ENCODE measurements around the gene TSPAN1. TPM values are rescaled to one million over a fixed set of nuclear protein-coding genes. Genes with fewer than 3 reads are reported as not detected.

TSPAN1 gene
- polyA plus RNA-seq, 1 of the 3 experiments (the other 2 are of a cell fraction): 12.2 TPM

DNA sequence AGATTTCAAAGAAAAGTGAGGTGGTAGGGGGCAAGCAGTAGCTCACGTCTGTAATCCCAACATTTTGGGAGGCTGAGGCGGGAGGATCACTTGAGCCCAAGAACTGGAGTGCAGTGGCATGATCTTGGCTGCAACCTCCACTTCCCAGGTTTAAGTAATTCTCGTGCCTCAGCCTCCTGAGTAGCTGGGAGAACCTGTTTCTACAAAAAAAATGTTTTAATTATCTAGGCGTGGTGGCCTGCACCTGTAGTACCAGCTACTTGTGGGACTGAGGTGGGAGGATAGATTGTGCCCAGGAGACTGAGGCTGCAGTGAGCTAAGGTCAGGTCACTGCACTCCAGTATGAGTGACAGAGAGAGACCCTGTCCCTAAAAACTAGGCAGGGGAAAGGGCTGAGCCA is 2.6 kb upstream of the TSPAN1 start:
- no peaks in the 10 kb centered on the region for H3K9me3 ChIP-seq
- H3K4me1 ChIP-seq (ENCODE audit: control insufficient read depth in 1 of 2, insufficient read depth in 2 of 2, low read depth in 1 of 2, low read length in 1 of 2): peaks cover 7 to 9% of the 10 kb centered on the region in 2 experiments; a peak in 2 of 4 replicates
- H4K20me1 ChIP-seq (ENCODE audit: insufficient read depth): no peaks in the 10 kb centered on the region
- no peak overlapping the region for H2AFZ ChIP-seq (ENCODE audit: low read depth)
- no peaks in the 10 kb centered on the region for H3K27me3 ChIP-seq (ENCODE audit: insufficient read depth)
- no peak overlapping the region for H3K27ac ChIP-seq (ENCODE audit: low read depth in 2 of 2, low read length in 1 of 2)
- no peaks in the 10 kb centered on the region for H3K79me2 ChIP-seq (ENCODE audit: insufficient read depth)
- no peak for DNase-seq
- POLR2A ChIA-PET: interaction anchor here (2.1 kb wide), 1 partner anchor 40 kb away, joined by 8 read pairs; the partner anchor contains the start of gene PIK3R3
- H3K4me2 ChIP-seq: no peak overlapping the region
- WGBS (ENCODE audit: low lambda C conversion rate): 78% methylated on average over 4 of the region's 4 CpGs
- CTCF ChIA-PET: interaction anchor here (1.0 to 1.2 kb wide), 3 partner anchors 134 to 172 kb away, joined by 3 to 4 read pairs (median 3); no protein-coding TSS in a partner anchor
- TF ChIP-seq SIN3A (IDR thresholded peaks at IDR 0.05; ENCODE audit: borderline replicate concordance, low read depth, low read length): no peak
- no peak for TF ChIP-seq GATA2 (CRISPR knock-in tag; IDR thresholded peaks at IDR 0.05)
- TF ChIP-seq RAD21 (IDR thresholded peaks at IDR 0.05; ENCODE audit: low read length): no peak
- no peak for TF ChIP-seq RFX5 (IDR thresholded peaks at IDR 0.05; ENCODE audit: low read length)
- no peak overlapping the region for H3K9ac ChIP-seq
- no peak overlapping the region for H3K4me3 ChIP-seq (ENCODE audit: low read depth in 2 of 2, low read length in 1 of 2)
- H3F3A ChIP-seq (replicated peaks; ENCODE audit: insufficient read depth): peaks cover 1% of the 10 kb centered on the region
- no peaks in the 10 kb centered on the region for H3K36me3 ChIP-seq (replicated peaks in 1 of 2; ENCODE audit: control insufficient read depth in 1 of 2, insufficient read depth in 2 of 2, low read length in 1 of 2)
- no peaks in the 10 kb centered on the region for H3K9me2 ChIP-seq

GRCh38 chr1:46173361-46173856 is 1.5 kb upstream of the TSPAN1 start:
- H3K27me3 ChIP-seq (ENCODE audit: insufficient read depth): no peaks in the 10 kb centered on the region
- peak overlapping the region; percentile 53; the same call in 1 of the 2 replicates for H2AFZ ChIP-seq (ENCODE audit: low read depth)
- H3F3A ChIP-seq (replicated peaks; ENCODE audit: insufficient read depth): peaks cover 5% of the 10 kb centered on the region
- WGBS (ENCODE audit: low lambda C conversion rate): 17% methylated on average over 2 of the region's 4 CpGs
- H3K4me3 ChIP-seq (ENCODE audit: low read depth in 2 of 2, low read length in 1 of 2): no peak overlapping the region
- no peaks in the 10 kb centered on the region for H3K9me2 ChIP-seq
- TF ChIP-seq RXRA (IDR thresholded peaks at IDR 0.05; ENCODE audit: borderline replicate concordance, low read depth) (no peak), TAF1 (IDR thresholded peaks at IDR 0.05; ENCODE audit: borderline replicate concordance, low read depth, low read length) (no peak), EZH2phosphoT487 (IDR thresholded peaks at IDR 0.05; ENCODE audit: borderline replicate concordance, low read depth) (no peak), ELF1 (IDR thresholded peaks at IDR 0.05) (no peak), JUND (IDR thresholded peaks at IDR 0.05) (no peak), SIN3A (IDR thresholded peaks at IDR 0.05; ENCODE audit: borderline replicate concordance, low read depth, low read length) (no peak), SMC3 (IDR thresholded peaks at IDR 0.05; ENCODE audit: low read depth, low read length) (no peak), TEAD4 (IDR thresholded peaks at IDR 0.05; ENCODE audit: borderline replicate concordance, insufficient read depth) (no peak), PBX3 (IDR thresholded peaks at IDR 0.05) (no peak), REST (IDR thresholded peaks at IDR 0.05; ENCODE audit: low read depth, low read length) (no peak), NFIC (IDR thresholded peaks at IDR 0.05; ENCODE audit: borderline replicate concordance) (no peak)
- TF ChIP-seq, protein P1, sequence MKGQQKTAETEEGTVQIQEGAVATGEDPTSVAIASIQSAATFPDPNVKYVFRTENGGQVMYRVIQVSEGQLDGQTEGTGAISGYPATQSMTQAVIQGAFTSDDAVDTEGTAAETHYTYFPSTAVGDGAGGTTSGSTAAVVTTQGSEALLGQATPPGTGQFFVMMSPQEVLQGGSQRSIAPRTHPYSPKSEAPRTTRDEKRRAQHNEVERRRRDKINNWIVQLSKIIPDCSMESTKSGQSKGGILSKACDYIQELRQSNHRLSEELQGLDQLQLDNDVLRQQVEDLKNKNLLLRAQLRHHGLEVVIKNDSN (IDR thresholded peaks at IDR 0.05; ENCODE audit: borderline replicate concordance, low read depth): no peak
- ChIA-PET POLR2A (interaction anchor here (2.1 kb wide), 1 partner anchor 41 kb away, joined by 8 read pairs; the partner anchor contains the start of gene PIK3R3), CTCF (interaction anchor here (1.0 kb wide), 1 partner anchor 136 kb away, joined by 4 read pairs; no protein-coding TSS in a partner anchor)
- no peaks in the 10 kb centered on the region for H3K79me2 ChIP-seq (ENCODE audit: insufficient read depth)
- H3K27ac ChIP-seq (ENCODE audit: low read depth in 2 of 2, low read length in 1 of 2): no peak overlapping the region
- H3K4me2 ChIP-seq: no peak overlapping the region
- no peaks in the 10 kb centered on the region for H3K9me3 ChIP-seq
- no peaks in the 10 kb centered on the region for H3K36me3 ChIP-seq (replicated peaks in 1 of 2; ENCODE audit: control insufficient read depth in 1 of 2, insufficient read depth in 2 of 2, low read length in 1 of 2)
- H4K20me1 ChIP-seq (ENCODE audit: insufficient read depth): no peaks in the 10 kb centered on the region
- DNase-seq: peak; percentile 42
- no peak overlapping the region for H3K9ac ChIP-seq
- H3K4me1 ChIP-seq (ENCODE audit: control insufficient read depth in 1 of 2, insufficient read depth in 2 of 2, low read depth in 1 of 2, low read length in 1 of 2): peaks cover 7 to 9% of the 10 kb centered on the region in 2 experiments; a peak in 2 of 4 replicates
